ENCODE results near the gene UBE2N.

The UBE2N gene

GRCh38 chr12:93429852-93430251 lies 11.9 kb downstream of the UBE2N start (continued):
- TF ChIP-seq MEIS1 (CRISPR knock-in tag; IDR thresholded peaks at IDR 0.05; ENCODE audit: borderline replicate concordance) (no peak), ZNF600 (tag by site-specific recombination; IDR thresholded peaks at IDR 0.05) (no peak), HOXA7 (CRISPR knock-in tag; IDR thresholded peaks at IDR 0.05; ENCODE audit: borderline replicate concordance) (no peak), BCL6B (tag by site-specific recombination; IDR thresholded peaks at IDR 0.05) (no peak)

GRCh38 chr12:93429448-93429847 lies 12.3 kb downstream of the UBE2N start:
- POLR2A ChIA-PET: interaction anchor here (0.7 to 0.8 kb wide), 2 partner anchors 13 to 36 kb away, joined by 4 to 5 read pairs; partner anchors contain the start of gene UBE2N
- Histone ChIP-seq H3K27ac (ENCODE audit: extremely low read depth, low read depth, low read length) (no peak overlapping the region), H3K4me3 (ENCODE audit: low read depth, low read length) (no peak overlapping the region), H3K9me3 (ENCODE audit: control insufficient read depth, insufficient read depth, low read depth, low read length) (no peaks in the 10 kb centered on the region), H3K4me1 (ENCODE audit: control insufficient read depth, insufficient read depth, low read length) (peaks cover 22% of the 10 kb centered on the region), H3K36me3 (ENCODE audit: control insufficient read depth in 2 of 2, insufficient read depth in 1 of 2, low read length in 2 of 2) (no peaks in the 10 kb centered on the region)
- CTCF ChIA-PET: interaction anchor here (0.6 to 4.1 kb wide), 4 partner anchors 10 to 333 kb away, joined by 3 to 41 read pairs (median 4); no protein-coding TSS in a partner anchor
- TF ChIP-seq ZNF114 (tag by site-specific recombination; IDR thresholded peaks at IDR 0.05) (no peak), ZNF629 (tag by site-specific recombination; IDR thresholded peaks at IDR 0.05) (no peak), ZFHX2 (tag by site-specific recombination; conservative IDR thresholded peaks at IDR 0.05) (no peak), PRDM6 (tag by site-specific recombination; IDR thresholded peaks at IDR 0.05) (0 out of 2 replicates have a peak, but pooled peaks have one; percentile 19)

- CTCF ChIA-PET: interaction anchor here (0.7 to 4.1 kb wide), 3 partner anchors 9 to 674 kb away, joined by 3 to 41 read pairs (median 3); no protein-coding TSS in a partner anchor
- Histone ChIP-seq H3K9me3 (ENCODE audit: control insufficient read depth, insufficient read depth, low read depth, low read length) (no peaks in the 10 kb centered on the region), H3K27ac (ENCODE audit: extremely low read depth, low read depth, low read length) (no peak overlapping the region), H3K36me3 (ENCODE audit: control insufficient read depth in 2 of 2, insufficient read depth in 1 of 2, low read length in 2 of 2) (no peaks in the 10 kb centered on the region), H3K4me1 (ENCODE audit: control insufficient read depth, insufficient read depth, low read length) (peaks cover 33% of the 10 kb centered on the region), H3K4me3 (ENCODE audit: low read depth, low read length) (no peak overlapping the region)
- POLR2A ChIA-PET: no interaction called here
- TF ChIP-seq ZBTB8A (tag by site-specific recombination; IDR thresholded peaks at IDR 0.05): no peak
- no peak for TF ChIP-seq ZNF560 (tag by site-specific recombination; IDR thresholded peaks at IDR 0.05; ENCODE audit: borderline replicate concordance)
- no peak for TF ChIP-seq SETDB1 (IDR thresholded peaks at IDR 0.05; ENCODE audit: insufficient read length, low read length)
- TF ChIP-seq HOXA7 (CRISPR knock-in tag; IDR thresholded peaks at IDR 0.05; ENCODE audit: borderline replicate concordance): no peak
- TF ChIP-seq ZFP3 (tag by site-specific recombination; IDR thresholded peaks at IDR 0.05; ENCODE audit: low read depth): no peak
- TF ChIP-seq ZNF350 (tag by site-specific recombination; IDR thresholded peaks at IDR 0.05): no peak
- TF ChIP-seq ZNF792 (tag by site-specific recombination; IDR thresholded peaks at IDR 0.05): no peak
- no peak for TF ChIP-seq ZNF626 (tag by site-specific recombination; IDR thresholded peaks at IDR 0.05)
- TF ChIP-seq ZNF214 (tag by site-specific recombination; IDR thresholded peaks at IDR 0.05; ENCODE audit: borderline replicate concordance): no peak
- TF ChIP-seq OVOL3 (tag by site-specific recombination; IDR thresholded peaks at IDR 0.05): no peak
- no peak for TF ChIP-seq ZNF404 (tag by site-specific recombination; IDR thresholded peaks at IDR 0.05)
- no peak for TF ChIP-seq ZNF776 (tag by site-specific recombination; IDR thresholded peaks at IDR 0.05; ENCODE audit: borderline replicate concordance)
- TF ChIP-seq ZNF704 (tag by site-specific recombination; IDR thresholded peaks at IDR 0.05): no peak
- no peak for TF ChIP-seq ATF2 (tag by site-specific recombination; IDR thresholded peaks at IDR 0.05; ENCODE audit: low read depth)
- no peak for TF ChIP-seq ZNF561 (tag by site-specific recombination; IDR thresholded peaks at IDR 0.05; ENCODE audit: borderline replicate concordance)
- no peak for TF ChIP-seq HOXC10 (CRISPR knock-in tag; IDR thresholded peaks at IDR 0.05)
- TF ChIP-seq MYNN (tag by site-specific recombination; IDR thresholded peaks at IDR 0.05; ENCODE audit: borderline replicate concordance): no peak
- TF ChIP-seq ZNF302 (tag by site-specific recombination; IDR thresholded peaks at IDR 0.05; ENCODE audit: low read depth): no peak
- no peak for TF ChIP-seq MEIS1 (CRISPR knock-in tag; IDR thresholded peaks at IDR 0.05; ENCODE audit: borderline replicate concordance)
- TF ChIP-seq ZBTB20 (tag by site-specific recombination; IDR thresholded peaks at IDR 0.05): no peak
These were observed 13.8 kb downstream of the UBE2N start for GRCh38 chr12:93427779-93428564.

Data from HEK293 (cell line).